ENCODE data around the gene NFYB.
A peak's percentile ranks its signal among the peaks of the same experiment; 100 is the strongest.

Gene NFYB

GRCh38 chr12:104136577-104136976 is 1.4 kb downstream of the NFYB start:
- Histone ChIP-seq H3K36me3 (ENCODE audit: control insufficient read depth, insufficient read depth, low read length) (peaks cover 35% of the 10 kb centered on the region), H3K4me3 (ENCODE audit: low read depth, low read length) (peak overlapping the region; percentile 93), H3K9ac (ENCODE audit: low read length) (peak overlapping the region; percentile 94), H3K27ac (ENCODE audit: low read depth, low read length) (peak overlapping the region; percentile 64; the same call in 1 of the 2 replicates), H3K9me3 (ENCODE audit: control insufficient read depth, insufficient read depth, low read depth, low read length) (no peaks in the 10 kb centered on the region), H3K4me1 (ENCODE audit: control insufficient read depth, insufficient read depth, low read length) (peaks cover 33% of the 10 kb centered on the region), H3K27me3 (ENCODE audit: control insufficient read depth, insufficient read depth, low read length) (no peaks in the 10 kb centered on the region)

GRCh38 chr12:104134882-104135281 is 3.1 kb downstream of the NFYB start:
- peak overlapping the region; percentile 4; the same call in 1 of the 2 replicates for H3K4me3 ChIP-seq (ENCODE audit: low read depth, low read length)
- no peak overlapping the region for H3K27ac ChIP-seq (ENCODE audit: low read depth, low read length)
- H3K27me3 ChIP-seq (ENCODE audit: control insufficient read depth, insufficient read depth, low read length) = no peaks in the 10 kb centered on the region
- H3K9me3 ChIP-seq (ENCODE audit: control insufficient read depth, insufficient read depth, low read depth, low read length) = no peaks in the 10 kb centered on the region
- H3K4me1 ChIP-seq (ENCODE audit: control insufficient read depth, insufficient read depth, low read length) = peaks cover 40% of the 10 kb centered on the region
- H3K9ac ChIP-seq (ENCODE audit: low read length) = no peak overlapping the region
- peaks cover 49% of the 10 kb centered on the region for H3K36me3 ChIP-seq (ENCODE audit: control insufficient read depth, insufficient read depth, low read length)

GRCh38 chr12:104133866-104134265 is 4.1 kb downstream of the NFYB start:
- Histone ChIP-seq H3K9me3 (ENCODE audit: control insufficient read depth, insufficient read depth, low read depth, low read length) (no peaks in the 10 kb centered on the region), H3K27me3 (ENCODE audit: control insufficient read depth, insufficient read depth, low read length) (no peaks in the 10 kb centered on the region), H3K4me1 (ENCODE audit: control insufficient read depth, insufficient read depth, low read length) (peaks cover 37% of the 10 kb centered on the region), H3K36me3 (ENCODE audit: control insufficient read depth, insufficient read depth, low read length) (peaks cover 58% of the 10 kb centered on the region), H3K27ac (ENCODE audit: low read depth, low read length) (no peak overlapping the region), H3K4me3 (ENCODE audit: low read depth, low read length) (no peak overlapping the region), H3K9ac (ENCODE audit: low read length) (no peak overlapping the region)

- no peaks in the 10 kb centered on the region for H3K9me3 ChIP-seq (ENCODE audit: control insufficient read depth, insufficient read depth, low read depth, low read length)
- peaks cover 31% of the 10 kb centered on the region for H3K4me1 ChIP-seq (ENCODE audit: control insufficient read depth, insufficient read depth, low read length)
- H3K36me3 ChIP-seq (ENCODE audit: control insufficient read depth, insufficient read depth, low read length) = peaks cover 61% of the 10 kb centered on the region
- H3K27me3 ChIP-seq (ENCODE audit: control insufficient read depth, insufficient read depth, low read length) = no peaks in the 10 kb centered on the region
- no peak overlapping the region for H3K27ac ChIP-seq (ENCODE audit: low read depth, low read length)
- no peak overlapping the region for H3K4me3 ChIP-seq (ENCODE audit: low read depth, low read length)
- H3K9ac ChIP-seq (ENCODE audit: low read length) = no peak overlapping the region
These were observed 4.7 kb downstream of the NFYB start for GRCh38 chr12:104133321-104133720.

GRCh38 chr12:104132351-104132956 is 5.6 kb downstream of the NFYB start:
- H3K27ac ChIP-seq (ENCODE audit: low read depth, low read length) = no peak overlapping the region
- H3K9ac ChIP-seq (ENCODE audit: low read length) = no peak overlapping the region
- peaks cover 70% of the 10 kb centered on the region for H3K36me3 ChIP-seq (ENCODE audit: control insufficient read depth, insufficient read depth, low read length)
- no peak overlapping the region for H3K4me3 ChIP-seq (ENCODE audit: low read depth, low read length)
- no peaks in the 10 kb centered on the region for H3K9me3 ChIP-seq (ENCODE audit: control insufficient read depth, insufficient read depth, low read depth, low read length)
- H3K4me1 ChIP-seq (ENCODE audit: control insufficient read depth, insufficient read depth, low read length) = peaks cover 31% of the 10 kb centered on the region
- H3K27me3 ChIP-seq (ENCODE audit: control insufficient read depth, insufficient read depth, low read length) = no peaks in the 10 kb centered on the region

GRCh38 chr12:104131609-104132008 is 6.4 kb downstream of the NFYB start:
- Histone ChIP-seq H3K4me3 (ENCODE audit: low read depth, low read length) (no peak overlapping the region), H3K9me3 (ENCODE audit: control insufficient read depth, insufficient read depth, low read depth, low read length) (no peaks in the 10 kb centered on the region), H3K27ac (ENCODE audit: low read depth, low read length) (no peak overlapping the region), H3K27me3 (ENCODE audit: control insufficient read depth, insufficient read depth, low read length) (no peaks in the 10 kb centered on the region), H3K9ac (ENCODE audit: low read length) (no peak overlapping the region), H3K4me1 (ENCODE audit: control insufficient read depth, insufficient read depth, low read length) (peaks cover 28% of the 10 kb centered on the region), H3K36me3 (ENCODE audit: control insufficient read depth, insufficient read depth, low read length) (peaks cover 75% of the 10 kb centered on the region)

GRCh38 chr12:104130760-104131159 is 7.2 kb downstream of the NFYB start:
- Histone ChIP-seq H3K27me3 (ENCODE audit: control insufficient read depth, insufficient read depth, low read length) (no peaks in the 10 kb centered on the region), H3K27ac (ENCODE audit: low read depth, low read length) (no peak overlapping the region), H3K4me3 (ENCODE audit: low read depth, low read length) (no peak overlapping the region), H3K4me1 (ENCODE audit: control insufficient read depth, insufficient read depth, low read length) (peaks cover 21% of the 10 kb centered on the region), H3K36me3 (ENCODE audit: control insufficient read depth, insufficient read depth, low read length) (peaks cover 83% of the 10 kb centered on the region), H3K9me3 (ENCODE audit: control insufficient read depth, insufficient read depth, low read depth, low read length) (no peaks in the 10 kb centered on the region), H3K9ac (ENCODE audit: low read length) (no peak overlapping the region)

- peaks cover 81% of the 10 kb centered on the region for H3K36me3 ChIP-seq (ENCODE audit: control insufficient read depth, insufficient read depth, low read length)
- no peaks in the 10 kb centered on the region for H3K9me3 ChIP-seq (ENCODE audit: control insufficient read depth, insufficient read depth, low read depth, low read length)
- no peak overlapping the region for H3K9ac ChIP-seq (ENCODE audit: low read length)
- no peak overlapping the region for H3K27ac ChIP-seq (ENCODE audit: low read depth, low read length)
- no peak overlapping the region for H3K4me3 ChIP-seq (ENCODE audit: low read depth, low read length)
- no peaks in the 10 kb centered on the region for H3K27me3 ChIP-seq (ENCODE audit: control insufficient read depth, insufficient read depth, low read length)
- H3K4me1 ChIP-seq (ENCODE audit: control insufficient read depth, insufficient read depth, low read length) = peaks cover 13% of the 10 kb centered on the region
These were observed 11.5 kb downstream of the NFYB start for GRCh38 chr12:104126548-104126947.

- Histone ChIP-seq H3K4me3 (ENCODE audit: low read depth, low read length) (no peak overlapping the region), H3K4me1 (ENCODE audit: control insufficient read depth, insufficient read depth, low read length) (peaks cover 19% of the 10 kb centered on the region), H3K36me3 (ENCODE audit: control insufficient read depth, insufficient read depth, low read length) (peaks cover 85% of the 10 kb centered on the region), H3K9me3 (ENCODE audit: control insufficient read depth, insufficient read depth, low read depth, low read length) (no peaks in the 10 kb centered on the region), H3K27me3 (ENCODE audit: control insufficient read depth, insufficient read depth, low read length) (no peaks in the 10 kb centered on the region), H3K27ac (ENCODE audit: low read depth, low read length) (no peak overlapping the region), H3K9ac (ENCODE audit: low read length) (no peak overlapping the region)
These were observed 15.7 kb downstream of the NFYB start for GRCh38 chr12:104122298-104122697.

GRCh38 chr12:104121001-104121400 is 17.0 kb downstream of the NFYB start:
- Histone ChIP-seq H3K4me3 (ENCODE audit: low read depth, low read length) (no peak overlapping the region), H3K36me3 (ENCODE audit: control insufficient read depth, insufficient read depth, low read length) (peaks cover 81% of the 10 kb centered on the region), H3K4me1 (ENCODE audit: control insufficient read depth, insufficient read depth, low read length) (peaks cover 19% of the 10 kb centered on the region), H3K9me3 (ENCODE audit: control insufficient read depth, insufficient read depth, low read depth, low read length) (no peaks in the 10 kb centered on the region), H3K27me3 (ENCODE audit: control insufficient read depth, insufficient read depth, low read length) (no peaks in the 10 kb centered on the region), H3K27ac (ENCODE audit: low read depth, low read length) (no peak overlapping the region), H3K9ac (ENCODE audit: low read length) (no peak overlapping the region)

- H3K9me3 ChIP-seq (ENCODE audit: control insufficient read depth, insufficient read depth, low read depth, low read length) = no peaks in the 10 kb centered on the region
- H3K4me1 ChIP-seq (ENCODE audit: control insufficient read depth, insufficient read depth, low read length) = peaks cover 5% of the 10 kb centered on the region; the same call in 1 of the 2 replicates
These were observed 22.4 kb downstream of the NFYB start for GRCh38 chr12:104115587-104115975.

More at GRCh38 chr12:104115587-104115975, 22.4 kb downstream of the NFYB start:
- no peak overlapping the region for H3K27ac ChIP-seq (ENCODE audit: low read depth, low read length)
- peaks cover 41% of the 10 kb centered on the region for H3K36me3 ChIP-seq (ENCODE audit: control insufficient read depth, insufficient read depth, low read length)
- no peak overlapping the region for H3K4me3 ChIP-seq (ENCODE audit: low read depth, low read length)
- H3K9ac ChIP-seq (ENCODE audit: low read length) = no peak overlapping the region
- no peaks in the 10 kb centered on the region for H3K27me3 ChIP-seq (ENCODE audit: control insufficient read depth, insufficient read depth, low read length)
